ENCODE data around the gene SLC19A1. TPM values are rescaled to one million over a fixed set of nuclear protein-coding genes. Genes with fewer than 3 reads are reported as not detected.
A peak's percentile ranks its signal among the peaks of the same experiment; 100 is the strongest.

SLC19A1 gene
- total and polyA plus RNA-seq, 2 donors from 2014 or later: 5.1 to 7.2 TPM

DNA sequence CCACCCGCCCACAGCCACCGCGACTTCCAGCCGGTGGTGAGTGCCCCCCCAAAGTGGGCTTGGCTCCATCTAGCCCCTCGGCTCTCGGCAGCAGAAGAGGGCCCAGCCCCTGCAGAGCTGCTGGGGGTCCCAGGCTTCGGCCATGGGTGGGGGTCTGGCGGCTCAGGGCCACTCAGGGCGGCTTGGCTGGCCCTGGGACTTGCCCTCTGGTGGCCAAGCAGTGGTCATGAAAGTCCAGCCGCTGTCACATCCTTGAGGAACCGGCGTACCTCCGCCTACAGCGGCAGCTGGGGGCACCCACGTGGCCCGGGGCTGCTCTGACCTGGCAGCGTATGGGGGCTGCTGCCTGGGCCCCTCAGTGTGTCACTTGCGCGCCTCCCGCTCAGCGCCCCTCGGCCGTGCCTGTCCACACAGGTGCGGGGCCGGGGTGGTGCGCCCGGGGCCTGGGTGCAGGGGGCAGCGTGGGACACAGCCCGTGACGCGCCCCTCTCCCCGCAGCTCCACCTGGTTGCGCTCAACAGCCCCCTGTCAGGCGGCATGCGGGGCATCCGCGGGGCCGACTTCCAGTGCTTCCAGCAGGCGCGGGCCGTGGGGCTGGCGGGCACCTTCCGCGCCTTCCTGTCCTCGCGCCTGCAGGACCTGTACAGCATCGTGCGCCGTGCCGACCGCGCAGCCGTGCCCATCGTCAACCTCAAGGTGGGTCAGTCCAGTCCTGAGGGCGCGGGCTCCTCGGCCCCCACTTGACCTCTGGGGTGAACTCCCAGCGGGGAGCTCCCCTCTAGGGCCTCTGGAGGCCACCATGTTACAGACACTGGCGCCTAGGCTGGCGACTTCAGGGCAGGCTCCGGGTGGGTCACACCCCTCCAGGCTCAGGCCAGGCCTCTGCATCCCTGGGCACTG, 32.4 kb downstream of the SLC19A1 start:
- Histone ChIP-seq H3K9ac (ENCODE audit: low read length in 3 of 3) (no peak overlapping the region), H3K9me3 (ENCODE audit: control insufficient read depth in 2 of 3, insufficient read depth in 1 of 3, low read length in 3 of 3) (no peaks in the 10 kb centered on the region), H3K4me1 (ENCODE audit: control insufficient read depth in 2 of 3, insufficient read depth in 2 of 3, low read depth in 1 of 3, low read length in 3 of 3) (peaks cover 0 to 4% (median 0%) of the 10 kb centered on the region in 3 donors), H3K27me3 (ENCODE audit: control insufficient read depth, insufficient read depth, low read length) (no peaks in the 10 kb centered on the region), H3K36me3 (ENCODE audit: control insufficient read depth in 2 of 3, insufficient read depth in 3 of 3, low read length in 3 of 3) (peaks cover 0 to 5% (median 3%) of the 10 kb centered on the region in 3 donors), H3K27ac (ENCODE audit: low read depth in 2 of 2, low read length in 2 of 2) (no peak overlapping the region), H3K4me3 (ENCODE audit: low read length in 3 of 3) (no peak overlapping the region)
- TF ChIP-seq, protein P1, sequence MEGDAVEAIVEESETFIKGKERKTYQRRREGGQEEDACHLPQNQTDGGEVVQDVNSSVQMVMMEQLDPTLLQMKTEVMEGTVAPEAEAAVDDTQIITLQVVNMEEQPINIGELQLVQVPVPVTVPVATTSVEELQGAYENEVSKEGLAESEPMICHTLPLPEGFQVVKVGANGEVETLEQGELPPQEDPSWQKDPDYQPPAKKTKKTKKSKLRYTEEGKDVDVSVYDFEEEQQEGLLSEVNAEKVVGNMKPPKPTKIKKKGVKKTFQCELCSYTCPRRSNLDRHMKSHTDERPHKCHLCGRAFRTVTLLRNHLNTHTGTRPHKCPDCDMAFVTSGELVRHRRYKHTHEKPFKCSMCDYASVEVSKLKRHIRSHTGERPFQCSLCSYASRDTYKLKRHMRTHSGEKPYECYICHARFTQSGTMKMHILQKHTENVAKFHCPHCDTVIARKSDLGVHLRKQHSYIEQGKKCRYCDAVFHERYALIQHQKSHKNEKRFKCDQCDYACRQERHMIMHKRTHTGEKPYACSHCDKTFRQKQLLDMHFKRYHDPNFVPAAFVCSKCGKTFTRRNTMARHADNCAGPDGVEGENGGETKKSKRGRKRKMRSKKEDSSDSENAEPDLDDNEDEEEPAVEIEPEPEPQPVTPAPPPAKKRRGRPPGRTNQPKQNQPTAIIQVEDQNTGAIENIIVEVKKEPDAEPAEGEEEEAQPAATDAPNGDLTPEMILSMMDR (IDR thresholded peaks at IDR 0.05; ENCODE audit: borderline replicate concordance, extremely low read depth, insufficient read depth): no peak
- DNase-seq: peak in 2 of 5 donors; percentile 51 to 80
- intact Hi-C loops (cut with DNase I): no loop called here
- no peak for FAIRE-seq

DNA sequence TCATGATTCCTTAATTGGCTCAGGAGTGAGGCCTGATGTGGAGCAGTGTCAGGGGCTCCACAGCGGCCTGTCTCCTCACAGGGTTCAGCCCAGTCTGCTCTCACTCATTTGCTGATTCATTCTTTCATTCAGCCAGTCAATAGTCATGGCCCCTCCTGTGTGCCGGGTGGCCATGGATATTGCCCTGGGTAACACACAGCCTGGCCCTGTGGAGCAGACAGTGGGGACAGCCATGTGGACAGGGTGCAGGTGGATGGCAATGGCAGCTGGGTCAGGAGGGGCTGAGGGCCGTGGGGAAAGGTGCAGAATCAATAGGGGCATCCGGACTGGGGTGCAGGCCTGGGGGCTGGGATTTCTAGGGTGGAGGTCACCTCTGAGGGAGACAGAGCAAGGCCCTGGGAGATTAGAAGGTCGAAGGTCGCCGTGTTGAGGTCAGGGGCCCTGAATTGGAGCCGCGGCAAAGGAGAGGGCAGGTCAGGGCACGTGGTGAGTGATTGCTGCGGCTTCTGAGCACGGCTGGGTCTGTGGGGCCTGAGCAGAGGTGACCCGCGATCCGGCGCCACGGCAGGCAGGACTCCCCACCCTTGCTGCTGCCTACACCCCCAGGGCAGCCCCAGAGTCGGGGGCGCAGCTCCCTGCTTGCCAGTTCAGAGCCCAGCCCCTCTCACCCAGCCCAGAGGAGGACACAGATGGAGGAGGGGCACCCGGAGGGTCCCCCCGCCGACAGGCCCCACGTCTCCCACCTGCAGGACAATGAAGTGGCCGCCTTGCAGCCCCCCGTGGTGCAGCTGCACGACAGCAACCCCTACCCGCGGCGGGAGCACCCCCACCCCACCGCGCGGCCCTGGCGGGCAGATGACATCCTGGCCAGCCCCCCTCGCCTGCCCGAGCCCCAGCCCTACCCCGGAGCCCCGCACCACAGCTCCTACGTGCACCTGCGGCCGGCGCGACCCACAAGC, 33.4 kb downstream of the SLC19A1 start:
- DNase-seq: peak in 2 of 5 donors; percentile 48 to 74
- Histone ChIP-seq H3K4me3 (ENCODE audit: low read length in 3 of 3) (no peak overlapping the region), H3K9ac (ENCODE audit: low read length in 3 of 3) (no peak overlapping the region), H3K27me3 (ENCODE audit: control insufficient read depth, insufficient read depth, low read length) (no peaks in the 10 kb centered on the region), H3K4me1 (ENCODE audit: control insufficient read depth in 2 of 3, insufficient read depth in 2 of 3, low read depth in 1 of 3, low read length in 3 of 3) (peaks cover 0 to 4% (median 0%) of the 10 kb centered on the region in 3 donors), H3K27ac (ENCODE audit: low read depth in 2 of 2, low read length in 2 of 2) (no peak overlapping the region), H3K36me3 (ENCODE audit: control insufficient read depth in 2 of 3, insufficient read depth in 3 of 3, low read length in 3 of 3) (peaks cover 0 to 5% (median 3%) of the 10 kb centered on the region in 3 donors), H3K9me3 (ENCODE audit: control insufficient read depth in 2 of 3, insufficient read depth in 1 of 3, low read length in 3 of 3) (no peaks in the 10 kb centered on the region)
- TF ChIP-seq, protein P1 (IDR thresholded peaks at IDR 0.05; ENCODE audit: borderline replicate concordance, extremely low read depth, insufficient read depth): no peak
- intact Hi-C loops (cut with DNase I): no loop called here
- no peak for FAIRE-seq

DNA sequence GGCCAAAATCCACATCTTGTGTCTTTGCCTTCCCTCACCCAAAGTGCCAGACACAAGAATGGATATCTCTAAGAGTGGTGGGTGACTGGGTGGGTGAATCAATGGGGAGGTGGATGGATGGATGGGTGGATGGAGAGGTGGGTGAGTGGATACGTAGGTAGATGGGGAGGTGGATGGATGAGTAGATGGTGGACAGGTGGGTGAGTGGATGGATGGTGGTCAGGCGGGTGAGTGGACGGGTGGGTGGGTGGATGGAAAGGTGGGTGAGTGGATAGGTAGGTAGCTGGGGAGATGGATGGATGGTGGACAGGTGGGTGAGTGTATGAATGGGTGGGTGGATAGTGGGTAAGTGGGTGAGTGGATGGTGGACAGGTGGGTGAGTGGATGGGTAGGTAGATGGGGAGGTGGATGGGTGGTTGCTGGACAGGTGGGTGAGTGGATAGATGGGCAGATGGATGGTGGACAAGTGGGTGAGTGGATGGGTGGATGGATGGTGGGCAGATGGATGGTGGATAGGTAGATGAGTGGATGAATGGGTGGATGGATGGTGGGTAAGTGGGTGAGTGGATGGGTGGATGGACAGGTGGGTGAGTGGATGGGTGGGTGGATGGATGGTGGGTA, 34.2 kb downstream of the SLC19A1 start:
- peaks cover 0 to 5% (median 3%) of the 10 kb centered on the region in 3 donors for H3K36me3 ChIP-seq (ENCODE audit: control insufficient read depth in 2 of 3, insufficient read depth in 3 of 3, low read length in 3 of 3)
- no peaks in the 10 kb centered on the region for H3K4me1 ChIP-seq (ENCODE audit: control insufficient read depth in 2 of 3, insufficient read depth in 2 of 3, low read depth in 1 of 3, low read length in 3 of 3)
- H3K27me3 ChIP-seq (ENCODE audit: control insufficient read depth, insufficient read depth, low read length): no peaks in the 10 kb centered on the region
- no peak overlapping the region for H3K27ac ChIP-seq (ENCODE audit: low read depth in 2 of 2, low read length in 2 of 2)
- peak in 2 of 5 donors; percentile 26 to 30 for DNase-seq
- FAIRE-seq: no peak
- TF ChIP-seq, protein P1 (IDR thresholded peaks at IDR 0.05; ENCODE audit: borderline replicate concordance, extremely low read depth, insufficient read depth): no peak
- H3K4me3 ChIP-seq (ENCODE audit: low read length in 3 of 3): no peak overlapping the region
- H3K9me3 ChIP-seq (ENCODE audit: control insufficient read depth in 2 of 3, insufficient read depth in 1 of 3, low read length in 3 of 3): no peaks in the 10 kb centered on the region
- intact Hi-C loops (cut with DNase I): no loop called here
- no peak overlapping the region for H3K9ac ChIP-seq (ENCODE audit: low read length in 3 of 3)

Data from kidney (tissue), 14 donors.